Stimulated activated CD4-positive, alpha-beta T cell treated with anti-CD3 and anti-CD28 coated beads, Interleukin-2, amount 100 ng/mL, for 24 hours (primary cell): ENCODE results near the gene OTOP2.
"Not testable (repeated sequence)": the region's sequence is repeated elsewhere in the genome, so short reads cannot be mapped to it uniquely, and the experiment has no call there.

Experiments used
- DNase-seq, 2 donors: peaks; one replicate each; pipeline ENCODE4 v3.0.0-alpha.2; 2020

Gene OTOP2

DNA sequence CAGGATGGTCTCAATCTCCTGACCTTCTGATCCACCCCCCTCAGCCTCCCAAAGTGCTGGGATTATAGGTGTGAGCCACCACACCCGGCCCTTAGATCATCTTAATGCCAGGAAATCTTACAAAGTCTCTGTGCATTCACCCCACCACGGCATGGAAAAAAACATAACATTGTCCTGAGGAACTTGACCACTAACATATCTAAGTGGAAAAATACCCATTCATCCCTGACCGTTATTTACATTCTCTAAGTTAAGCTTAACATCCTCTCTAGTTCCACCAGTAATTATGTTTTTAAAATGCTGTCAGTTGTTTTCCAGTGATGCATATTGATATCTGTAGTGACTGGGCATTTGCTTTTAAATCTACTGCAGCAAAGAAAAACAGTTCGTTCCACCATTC, 51.9 kb downstream of the OTOP2 start:
- no peak for DNase-seq

DNA sequence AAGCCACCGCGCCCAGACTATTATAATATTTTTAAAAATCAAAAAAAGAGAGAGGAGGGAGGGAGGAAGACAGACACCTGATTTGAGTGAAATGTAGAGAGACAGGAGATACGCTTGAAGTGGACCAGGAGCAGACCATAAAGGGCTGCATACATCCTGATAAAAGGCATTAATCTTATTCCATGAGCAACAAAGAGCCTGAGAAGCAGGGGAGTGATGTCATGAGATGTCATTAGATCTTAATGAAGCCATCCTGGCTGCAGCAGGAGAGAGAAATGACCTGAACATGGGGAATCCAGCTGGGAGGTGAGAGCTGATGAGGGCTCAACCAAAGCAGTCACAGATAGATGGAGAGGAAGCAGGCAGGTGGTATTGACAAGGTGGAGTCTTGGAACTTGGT, 53.7 kb downstream of the OTOP2 start:
- DNase-seq = no peak

GRCh38 chr17:74978240-74978639, 54.2 kb downstream of the OTOP2 start:
- DNase-seq = no peak

DNA sequence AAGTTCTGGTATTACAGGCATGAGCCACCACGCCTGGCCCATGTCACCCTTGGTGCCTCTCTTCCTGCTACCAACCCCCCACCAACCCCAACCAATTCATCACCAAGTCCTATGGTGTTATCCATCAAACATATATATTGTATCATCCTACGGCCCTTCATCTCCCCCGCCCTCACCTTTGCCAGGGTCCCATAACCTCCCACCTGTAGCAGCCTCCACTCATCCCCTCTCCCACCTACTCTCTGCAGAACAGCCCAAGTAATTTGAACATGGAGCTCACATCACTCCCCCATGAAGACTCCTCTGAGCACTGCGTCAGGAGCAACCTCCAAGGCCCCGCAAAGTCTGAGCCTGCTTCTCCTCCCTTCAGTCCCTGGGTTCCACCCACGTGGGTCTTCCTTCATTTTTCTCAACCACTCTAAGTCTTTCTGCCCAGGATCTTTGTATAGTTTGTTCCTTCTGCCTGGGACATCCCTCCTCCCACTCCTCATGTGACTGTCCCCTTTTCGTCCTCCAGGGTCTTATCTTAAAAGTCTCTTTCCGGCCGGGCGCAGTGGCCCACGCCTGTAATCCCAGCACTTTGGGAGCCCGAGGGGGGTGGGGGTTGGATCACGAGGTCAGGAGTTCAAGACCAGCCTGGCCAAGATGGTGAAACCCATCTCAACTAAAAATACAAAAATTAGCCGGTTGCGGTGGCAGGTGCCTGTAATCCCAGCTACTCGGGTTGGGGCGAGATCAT, 55.5 kb downstream of the OTOP2 start:
- DNase-seq = no peak

GRCh38 chr17:74981318-74981978, 57.4 kb downstream of the OTOP2 start:
- DNase-seq = no peak

DNA sequence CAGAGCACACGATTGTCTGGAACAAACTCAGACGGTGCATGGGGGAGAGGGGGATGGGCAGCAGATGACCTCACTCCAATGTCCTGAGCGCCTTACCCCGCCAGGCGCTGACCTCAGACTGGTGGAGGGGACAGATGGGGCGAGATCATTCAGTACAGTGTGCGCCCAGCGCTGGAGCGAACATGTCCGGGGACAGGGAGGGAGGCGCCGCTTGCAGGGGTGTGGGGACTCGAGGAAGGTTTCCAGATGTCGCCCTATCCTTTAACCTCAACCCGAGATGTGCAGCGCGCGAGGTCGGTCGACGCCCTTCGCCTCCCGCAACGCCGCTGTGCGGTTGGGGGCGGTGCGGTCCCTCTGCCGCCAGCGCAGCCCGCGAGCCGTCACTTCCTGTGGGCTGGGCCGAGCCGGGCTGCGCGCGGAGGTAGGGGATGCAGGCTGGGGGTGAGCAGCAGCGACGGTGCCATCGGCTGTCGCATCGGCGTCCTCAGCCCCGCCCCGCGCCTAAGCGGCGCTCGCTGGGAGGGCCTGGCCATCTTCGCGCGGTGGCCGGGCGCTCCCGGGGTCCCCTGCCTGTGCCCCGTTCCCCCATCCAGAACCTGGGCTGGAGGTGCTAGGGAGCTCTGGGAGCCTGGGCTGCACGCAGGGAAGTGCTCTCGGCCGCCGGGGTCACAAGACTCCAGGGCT, 58.0 kb downstream of the OTOP2 start:
- peak; percentile 79 to 85 for DNase-seq

- DNase-seq = not testable (repeated sequence)
Measured at GRCh38 chr17:74982663-74983313, 58.7 kb downstream of the OTOP2 start.
